Activated CD4-positive, alpha-beta T cell treated with anti-CD3 and anti-CD28 coated beads, Interleukin-2, amount 50 U/mL, for 1 hour (primary cell): ENCODE results near the gene PFKFB3.
A peak's percentile ranks its signal among the peaks of the same experiment; 100 is the strongest.
"Not testable (repeated sequence)": the region's sequence is repeated elsewhere in the genome, so short reads cannot be mapped to it uniquely, and the experiment has no call there.

ENCODE experiments used
- DNase-seq: peaks from one replicate; pipeline ENCODE4 v3.0.0-alpha.2; 2020

PFKFB3 gene

DNA sequence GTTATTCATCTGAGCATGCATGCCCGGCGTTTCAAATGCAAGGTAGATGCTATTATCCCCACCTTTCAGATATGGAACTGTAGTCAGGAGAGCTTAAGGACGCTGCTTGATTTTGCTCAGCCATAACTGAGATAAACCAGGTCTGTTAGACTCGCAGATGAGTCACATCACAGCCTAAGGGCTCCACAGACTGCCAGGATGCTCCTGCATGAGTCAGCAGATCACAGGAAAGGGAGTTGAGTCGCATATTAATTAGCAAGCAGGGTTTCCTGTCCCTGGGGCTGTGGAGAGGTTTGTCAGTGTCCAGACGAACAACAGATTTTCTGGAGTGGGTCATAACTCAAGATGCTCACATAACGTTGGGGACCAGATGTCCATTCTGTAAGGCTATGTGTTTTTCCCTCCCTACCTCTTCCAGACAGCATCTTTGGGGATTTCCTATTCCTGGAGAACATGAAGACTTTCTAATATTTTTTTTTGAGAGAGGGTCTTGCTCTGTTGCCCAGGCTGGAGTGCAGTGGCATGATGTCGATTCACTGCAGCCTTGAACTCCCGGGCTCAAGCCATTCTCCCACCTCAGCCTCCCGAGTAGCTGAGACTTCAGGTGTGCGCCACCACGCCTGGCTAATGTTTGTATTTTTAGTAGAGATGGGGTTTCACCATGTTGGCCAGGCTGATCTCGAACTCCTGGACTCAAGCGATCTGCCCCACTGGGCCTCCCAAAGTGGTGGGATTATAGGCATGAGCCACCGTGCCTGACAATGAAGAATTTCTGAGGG, 36.7 kb downstream of the PFKFB3 start:
- DNase-seq, result peak; percentile 46

DNA sequence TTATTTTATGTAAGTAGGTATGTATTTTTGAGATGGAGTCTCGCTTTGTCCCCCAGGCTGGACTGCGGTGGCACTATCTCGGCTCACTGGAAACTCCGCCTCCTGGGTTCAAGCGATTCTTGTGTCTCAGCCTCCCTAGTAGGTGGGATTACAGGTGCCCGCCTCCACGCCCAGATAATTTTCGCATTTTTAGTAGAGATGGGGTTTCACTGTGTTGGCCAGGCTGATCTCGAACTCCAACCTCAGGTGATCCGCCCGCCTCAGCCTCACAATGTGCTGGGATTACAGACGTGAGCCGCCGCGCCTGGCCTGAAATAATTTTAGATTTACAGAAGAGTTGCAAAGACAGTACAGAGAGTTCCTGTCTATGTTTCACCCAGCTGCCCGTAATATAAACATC, 37.5 kb downstream of the PFKFB3 start:
- no peak for DNase-seq

- DNase-seq, result no peak
Observed at GRCh38 chr10:6242089-6242488, 39.4 kb downstream of the PFKFB3 start.

GRCh38 chr10:6244510-6244909, 41.8 kb downstream of the PFKFB3 start:
- DNase-seq, result no peak

DNA sequence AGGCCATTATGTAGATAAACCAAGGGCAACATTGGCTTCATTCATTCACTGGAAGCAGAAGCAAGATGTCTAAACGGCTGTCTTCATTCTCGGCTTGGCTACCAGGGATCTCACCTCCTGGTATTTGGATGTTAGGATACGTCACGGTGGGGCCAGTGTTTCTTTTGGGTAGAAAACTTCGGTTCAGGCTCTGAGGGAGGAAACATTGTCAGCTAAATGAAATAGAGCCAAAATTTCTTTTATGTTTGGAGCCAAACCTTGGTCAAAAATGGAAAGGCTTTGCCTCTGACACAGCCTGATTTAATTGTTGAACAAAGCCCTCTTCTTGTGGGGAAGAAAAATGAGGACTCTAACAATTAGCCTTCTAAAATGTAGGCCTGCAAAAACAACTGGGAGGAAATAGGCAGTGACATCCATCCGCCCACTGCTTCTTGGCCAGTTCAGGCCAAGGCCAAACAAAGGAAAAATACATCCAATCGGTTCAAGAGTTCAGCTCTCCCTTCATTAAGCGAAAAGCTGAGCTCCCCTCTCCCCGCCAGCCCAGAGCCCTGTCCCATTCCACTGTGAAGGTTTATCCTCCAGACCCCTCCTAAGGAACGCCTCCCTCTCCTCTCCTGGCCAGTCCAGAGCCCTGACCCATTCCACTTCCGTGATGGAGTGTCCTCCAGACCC, 44.4 kb downstream of the PFKFB3 start:
- no peak for DNase-seq

GRCh38 chr10:6248908-6249307, 46.2 kb downstream of the PFKFB3 start:
- DNase-seq, result not testable (repeated sequence)

- DNase-seq, result no peak
Observed at GRCh38 chr10:6249698-6250097, 47.0 kb downstream of the PFKFB3 start.

GRCh38 chr10:6250745-6251144, 48.0 kb downstream of the PFKFB3 start:
- no peak for DNase-seq

GRCh38 chr10:6254201-6254600, 51.5 kb downstream of the PFKFB3 start:
- no peak for DNase-seq

DNA sequence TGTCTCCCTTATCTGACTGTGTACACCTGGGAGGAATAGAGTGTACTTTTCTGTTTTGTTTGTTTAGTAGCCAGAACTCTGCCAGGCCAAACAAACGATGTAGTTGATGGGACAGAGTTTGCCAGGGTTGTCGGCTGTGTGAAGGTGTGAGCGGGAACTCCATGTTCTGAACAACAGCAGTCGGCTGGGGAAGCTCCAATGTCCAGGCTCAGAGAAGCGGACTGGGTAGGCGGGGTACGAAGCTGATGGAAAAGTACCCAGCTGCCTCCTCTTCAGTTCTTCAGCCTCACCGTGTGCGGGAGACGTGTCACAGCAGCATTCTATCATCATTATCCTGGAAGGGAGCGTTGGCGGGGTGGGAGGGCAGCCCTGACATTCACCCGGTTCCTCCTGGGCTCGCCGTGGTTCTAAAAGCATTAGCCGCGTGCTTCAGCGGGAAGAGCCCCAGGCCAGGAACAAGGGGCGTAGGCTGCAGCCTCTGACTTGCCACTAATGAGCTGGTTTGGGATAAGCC, 52.9 kb downstream of the PFKFB3 start:
- no peak for DNase-seq

GRCh38 chr10:6256439-6256838, 53.7 kb downstream of the PFKFB3 start:
- DNase-seq, result no peak

- no peak for DNase-seq
Observed at GRCh38 chr10:6259153-6259552, 56.4 kb downstream of the PFKFB3 start.

- no peak for DNase-seq
Observed at GRCh38 chr10:6260843-6261242, 58.1 kb downstream of the PFKFB3 start.

DNA sequence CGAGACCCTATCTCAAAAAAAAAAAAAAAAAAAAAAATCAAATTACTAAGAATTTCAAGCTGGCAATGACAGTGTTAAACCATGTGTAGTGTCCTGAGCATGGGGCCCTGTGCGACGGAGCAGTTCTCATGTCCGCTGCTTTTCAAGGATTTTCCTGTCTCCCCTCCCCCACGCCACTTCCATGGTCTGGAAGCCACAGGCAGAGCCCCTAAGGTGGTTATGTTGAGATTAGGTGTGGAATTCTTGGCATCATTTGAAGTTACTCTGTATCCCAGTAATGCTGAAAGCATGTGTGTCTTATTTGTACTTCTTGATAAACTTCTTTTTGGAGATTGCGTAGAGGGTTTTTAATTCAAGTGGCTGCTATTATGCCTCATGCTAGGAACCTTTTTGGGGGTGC, 65.2 kb downstream of the PFKFB3 start:
- DNase-seq, result no peak

DNA sequence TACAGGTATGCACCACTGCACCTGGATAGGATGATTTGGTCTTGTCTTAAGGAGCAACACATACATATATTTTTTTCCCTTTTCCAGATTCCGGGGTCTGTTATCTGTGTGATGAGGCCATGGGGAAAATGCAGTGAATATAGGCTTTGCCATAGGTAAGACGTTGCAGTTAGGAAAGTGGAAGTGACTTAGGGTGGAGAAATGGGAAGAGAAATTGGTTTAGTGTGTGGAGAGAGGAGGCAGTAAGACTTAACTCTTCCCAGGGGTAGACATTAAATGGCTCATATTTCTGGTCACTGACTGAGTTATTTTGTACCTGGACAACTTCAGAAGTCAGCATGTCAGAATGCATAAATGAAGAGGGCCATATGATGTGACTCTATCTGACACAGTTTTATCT, 66.7 kb downstream of the PFKFB3 start:
- no peak for DNase-seq

- peak; percentile 59 for DNase-seq
Observed at GRCh38 chr10:6269953-6270867, 67.5 kb downstream of the PFKFB3 start.

DNA sequence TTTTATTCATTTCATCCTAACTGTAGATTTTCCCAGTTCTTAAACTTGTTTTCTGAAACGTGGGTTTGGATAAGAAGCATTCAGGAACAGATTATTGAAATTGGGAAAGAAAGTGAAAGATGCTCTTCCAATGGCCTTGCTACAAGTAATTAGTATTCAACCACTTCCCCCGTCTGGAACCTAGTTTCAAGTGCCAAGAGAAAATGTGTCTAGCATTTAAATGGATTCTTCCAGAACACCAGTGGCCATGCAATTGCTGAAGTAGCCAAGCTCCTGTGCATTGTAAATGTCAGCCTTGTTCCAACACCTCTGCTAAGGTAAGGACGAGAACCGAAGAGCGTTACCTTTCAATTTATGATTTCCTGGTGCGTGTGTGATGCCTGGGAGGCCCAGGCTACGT, 68.2 kb downstream of the PFKFB3 start:
- no peak for DNase-seq

DNA sequence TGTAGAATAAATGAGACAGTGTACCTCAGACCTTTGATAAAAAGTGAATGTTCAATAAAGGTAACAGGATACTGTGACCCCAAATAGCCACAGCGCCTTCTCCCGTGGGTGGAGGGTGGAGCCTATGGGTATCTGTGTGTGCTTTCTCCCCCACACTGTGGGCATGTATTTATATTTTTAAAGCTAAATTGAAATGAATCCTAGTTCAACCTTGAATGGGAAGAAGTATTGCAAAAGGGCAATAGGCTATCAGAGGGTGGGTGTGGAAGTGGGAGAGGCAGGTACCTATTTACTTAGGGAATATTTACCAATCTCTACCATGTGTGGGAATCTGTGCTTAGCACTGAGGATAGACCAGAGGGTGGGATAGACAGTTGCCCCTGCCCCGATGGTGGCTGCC, 68.9 kb downstream of the PFKFB3 start:
- DNase-seq, result no peak

- DNase-seq, result no peak
Observed at GRCh38 chr10:6272126-6272525, 69.4 kb downstream of the PFKFB3 start.

DNA sequence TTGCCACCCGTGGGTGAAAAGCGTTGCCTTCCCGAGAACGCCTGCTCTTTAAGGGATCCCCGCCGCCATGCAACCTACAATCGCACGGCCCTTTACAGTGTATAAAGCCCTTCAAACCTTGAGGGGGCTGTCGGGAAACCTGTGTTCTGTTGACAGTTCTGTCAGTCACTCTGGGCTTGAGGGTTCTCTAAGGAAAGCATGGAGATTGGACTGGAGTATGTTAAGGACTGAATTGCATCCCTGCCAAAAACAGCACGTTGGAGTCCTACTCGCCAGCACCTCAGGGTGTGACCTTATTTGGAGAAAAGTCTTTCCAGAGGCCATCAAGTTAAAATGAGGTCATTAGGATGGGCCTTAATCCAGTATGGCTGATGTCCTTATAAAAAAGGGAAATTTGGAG, 70.6 kb downstream of the PFKFB3 start:
- no peak for DNase-seq

DNA sequence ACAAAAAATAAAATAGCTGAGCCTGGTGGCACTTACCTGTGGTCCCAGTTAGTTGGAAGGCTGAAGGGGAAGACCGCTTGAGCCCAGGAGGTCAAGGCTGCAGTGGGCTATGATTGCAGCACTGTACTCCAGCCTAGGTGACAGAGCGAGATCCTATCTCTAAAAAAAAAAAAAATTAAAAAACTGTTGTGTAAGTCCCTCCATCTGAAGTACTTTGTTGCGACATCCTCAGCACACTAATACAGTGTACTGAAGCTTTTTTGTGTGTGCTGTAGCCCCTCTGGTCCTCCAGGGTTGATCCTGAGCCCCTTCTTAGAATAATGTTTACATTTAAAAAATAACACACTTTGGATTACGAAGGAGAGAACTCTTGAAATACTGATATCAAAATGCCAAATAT, 71.3 kb downstream of the PFKFB3 start:
- DNase-seq, result no peak

DNA sequence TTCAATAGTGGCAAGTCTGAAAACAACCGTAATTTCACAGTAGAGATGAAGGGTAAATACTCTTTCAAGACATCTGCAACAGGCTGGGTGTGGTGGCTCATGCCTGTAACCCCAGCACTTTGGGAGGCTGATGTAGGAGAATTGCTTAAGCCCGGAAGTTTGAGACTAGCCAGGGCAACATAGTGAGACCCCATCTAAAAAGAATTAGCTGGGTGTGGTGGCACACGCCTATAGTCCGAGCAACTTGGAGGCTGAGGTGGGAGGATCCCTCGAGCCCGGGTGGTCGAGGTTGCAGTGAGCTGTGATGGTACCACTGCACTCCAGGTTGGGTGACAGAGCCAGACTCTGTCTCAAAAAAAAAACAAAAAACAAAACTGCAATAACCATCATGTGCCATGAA, 71.8 kb downstream of the PFKFB3 start:
- no peak for DNase-seq
